SK-N-SH (cell line): ENCODE results near the gene PAEP. TPM values are rescaled to one million over a fixed set of nuclear protein-coding genes. Genes with fewer than 3 reads are reported as not detected.

Source experiments
- CTCF ChIA-PET: fragments of 300-600, 350-600 bp; formaldehyde crosslinking; extraction: SDS; loops from one replicate; lab custom pipeline; 2021; lab: Yijun Ruan, JAX
- POLR2A ChIA-PET: fragments of 350-600 bp; sonication (Branson Sonifier 250); formaldehyde crosslinking; extraction: SDS; loops from one replicate; lab custom pipeline; 2020; ENCODE audit warnings: antibody characterized with exemption, inconsistent platforms; lab: Yijun Ruan, JAX
- DNase-seq: peaks from one replicate; pipeline ENCODE4 v3.0.0; 2012
- H2AFZ ChIP-seq: fragments of 200-600 bp; sonication (generic); 2 replicates; pipeline ENCODE4 v1.8.1; 2016; ENCODE audit warnings: antibody characterized with exemption, mild to moderate bottlenecking, low read depth
- H3F3A ChIP-seq: fragments of 200-600 bp; sonication (generic); replicated peaks from 2 replicates; pipeline ENCODE3; 2016; ENCODE audit warnings: antibody characterized with exemption, mild to moderate bottlenecking; ENCODE audit not compliant: insufficient read depth
- H3K27ac ChIP-seq, 2 experiments: fragments of 200-500 bp in 1 of 2; fragments of 200-600 bp in 1 of 2; sonication (Bioruptor generic) in 1 of 2; sonication (generic), shearing (Covaris generic) in 1 of 2; 2 replicates each; pipeline versions ENCODE4 v1.5.1 to v1.6.1; 2014 to 2016; ENCODE audit warnings: low read depth in 2 of 2, inconsistent platforms in 1 of 2, low read length in 1 of 2, mild to moderate bottlenecking in 1 of 2, mixed read lengths in 1 of 2
- H3K27me3 ChIP-seq: fragments of 200-600 bp; sonication (generic), shearing (Covaris generic); 2 replicates; pipeline ENCODE4 v1.6.1; 2016; ENCODE audit warnings: mixed run types; ENCODE audit not compliant: insufficient read depth
- H3K36me3 ChIP-seq, 2 experiments: fragments of 200-500 bp in 1 of 2; fragments of 200-600 bp in 1 of 2; sonication (Bioruptor generic) in 1 of 2; sonication (generic) in 1 of 2; replicated peaks in 1 of 2; 2 replicates each; pipeline versions ENCODE3 to v1.5.1; 2014 to 2016; ENCODE audit warnings: low read length in 1 of 2, mild to moderate bottlenecking in 1 of 2; ENCODE audit not compliant: insufficient read depth in 2 of 2, control insufficient read depth in 1 of 2
- H3K4me1 ChIP-seq, 2 experiments: fragments of 200-500 bp in 1 of 2; fragments of 200-600 bp in 1 of 2; sonication (Bioruptor generic) in 1 of 2; sonication (generic), shearing (Covaris generic) in 1 of 2; 2 replicates each; pipeline versions ENCODE4 v1.5.1 to v1.6.1; 2014 to 2016; ENCODE audit warnings: low read depth in 1 of 2, low read length in 1 of 2, mixed run types in 1 of 2; ENCODE audit not compliant: insufficient read depth in 2 of 2, control insufficient read depth in 1 of 2
- H3K4me2 ChIP-seq: fragments of 200-600 bp; sonication (generic), shearing (Covaris generic); 2 replicates; pipeline ENCODE4 v1.6.1; 2017; ENCODE audit warnings: mixed run types
- H3K4me3 ChIP-seq, 2 experiments: fragments of 200-500 bp in 1 of 2; fragments of 200-600 bp in 1 of 2; sonication (Bioruptor generic) in 1 of 2; sonication (generic), shearing (Covaris generic) in 1 of 2; 2 replicates each; pipeline versions ENCODE4 v1.5.1 to v1.8.1; 2014 to 2016; ENCODE audit warnings: low read depth in 2 of 2, inconsistent platforms in 1 of 2, low read length in 1 of 2, mild to moderate bottlenecking in 1 of 2, mixed read lengths in 1 of 2, moderate library complexity in 1 of 2
- H3K79me2 ChIP-seq: fragments of 200-600 bp; sonication (generic); 2 replicates; pipeline ENCODE4 v1.8.1; 2017; ENCODE audit warnings: mild to moderate bottlenecking; ENCODE audit not compliant: insufficient read depth
- H3K9ac ChIP-seq: fragments of 200-600 bp; sonication (generic); 2 replicates; pipeline ENCODE4 v1.6.1; 2017; ENCODE audit warnings: mixed run types
- H3K9me2 ChIP-seq: fragments of 200-600 bp; sonication (generic); 2 replicates; pipeline ENCODE4 v1.6.1; 2017; ENCODE audit warnings: mixed run types
- H3K9me3 ChIP-seq: fragments of 200-600 bp; sonication (generic); 2 replicates; pipeline ENCODE4 v1.6.1; 2017; ENCODE audit warnings: mixed run types, mild to moderate bottlenecking, moderate library complexity
- H4K20me1 ChIP-seq: fragments of 200-600 bp; sonication (generic); 2 replicates; pipeline ENCODE4 v1.6.1; 2017; ENCODE audit warnings: mild to moderate bottlenecking, mixed run types; ENCODE audit not compliant: insufficient read depth
- CHD2 ChIP-seq: fragments of 150-350 bp; IDR thresholded peaks from 2 replicates; pipeline ENCODE4 v1.6.1; 2018; ENCODE audit warnings: low read length; ENCODE audit not compliant: partially characterized antibody
- CTCF ChIP-seq: fragments of 200-600 bp; sonication (generic); IDR thresholded peaks from 2 replicates; pipeline ENCODE4 v1.6.1; 2017; ENCODE audit warnings: antibody characterized with exemption, mild to moderate bottlenecking, moderate library complexity
- EP300 ChIP-seq, 2 experiments: IDR thresholded peaks; 2 replicates each; pipeline versions ENCODE4 v1.4.0 to v1.6.1; 2012; ENCODE audit warnings: borderline replicate concordance in 1 of 2, low read depth in 1 of 2, low read length in 1 of 2
- FOSL2 ChIP-seq: IDR thresholded peaks from 2 replicates; pipeline ENCODE4 v1.4.0; 2012; ENCODE audit warnings: low read depth, mild to moderate bottlenecking, moderate library complexity, borderline replicate concordance
- JUND ChIP-seq: IDR thresholded peaks from 2 replicates; pipeline ENCODE4 v1.4.0; 2012
- MEF2A ChIP-seq: IDR thresholded peaks from 2 replicates; pipeline ENCODE4 v1.4.0; 2012; ENCODE audit warnings: low read depth, borderline replicate concordance
- NFIC ChIP-seq: IDR thresholded peaks from 2 replicates; pipeline ENCODE4 v1.4.0; 2012; ENCODE audit warnings: borderline replicate concordance
- NRF1 ChIP-seq: IDR thresholded peaks from 2 replicates; pipeline ENCODE4 v1.6.1; 2012; ENCODE audit warnings: low read depth, mild to moderate bottlenecking, low read length
- RAD21 ChIP-seq: IDR thresholded peaks from 2 replicates; pipeline ENCODE4 v1.6.1; 2012; ENCODE audit warnings: mild to moderate bottlenecking, low read length
- RCOR1 ChIP-seq: fragments of 150-350 bp; IDR thresholded peaks from 2 replicates; pipeline ENCODE4 v1.6.1; 2017; ENCODE audit warnings: antibody characterized with exemption, low read length
- RFX5 ChIP-seq: IDR thresholded peaks from 2 replicates; pipeline ENCODE4 v1.6.1; 2012; ENCODE audit warnings: mild to moderate bottlenecking, improper control_type of control experiment, low read length
- RXRA ChIP-seq: IDR thresholded peaks from 2 replicates; pipeline ENCODE4 v1.4.0; 2012; ENCODE audit warnings: low read depth, mild to moderate bottlenecking, borderline replicate concordance
- SIN3A ChIP-seq: IDR thresholded peaks from 2 replicates; pipeline ENCODE4 v1.6.1; 2012; ENCODE audit warnings: low read depth, mild to moderate bottlenecking, low read length, moderate library complexity, borderline replicate concordance
- TAF1 ChIP-seq: IDR thresholded peaks from 2 replicates; pipeline ENCODE4 v1.6.1; 2012; ENCODE audit warnings: low read depth, mild to moderate bottlenecking, low read length, moderate library complexity, borderline replicate concordance
- TCF12 ChIP-seq: IDR thresholded peaks from 2 replicates; pipeline ENCODE4 v1.4.0; 2012
- TEAD4 ChIP-seq: IDR thresholded peaks from 2 replicates; pipeline ENCODE4 v1.4.0; 2012; ENCODE audit warnings: mild to moderate bottlenecking, borderline replicate concordance; ENCODE audit not compliant: insufficient read depth
- YY1 ChIP-seq: IDR thresholded peaks from 2 replicates; pipeline ENCODE4 v1.4.0; 2012; ENCODE audit warnings: low read depth, mild to moderate bottlenecking
- WGBS: methylation state at CpG from one replicate; pipeline ENCODE4 v1.1.6; 2017; ENCODE audit warnings: low lambda C conversion rate; 5-methylcytosine and 5-hydroxymethylcytosine counted together
- polyA plus RNA-seq, 3 experiments: library from polyadenylated mRNA; depleted of rRNA; stranded (reverse); fragments of >200 nt; gene quantifications; 2 replicates each; pipeline ENCODE4 v1.2.3, GENCODE V29; 2012
- TF ChIP-seq, protein P1 (sequence below): IDR thresholded peaks from 2 replicates; pipeline ENCODE4 v1.6.1; 2012; ENCODE audit warnings: mild to moderate bottlenecking, low read depth, low read length, moderate library complexity
- TF ChIP-seq, protein P2 (sequence below): IDR thresholded peaks from 2 replicates; pipeline ENCODE4 v1.4.0; 2012; ENCODE audit warnings: low read depth, borderline replicate concordance
- TF ChIP-seq, protein P3 (sequence below): fragments of 150-350 bp; IDR thresholded peaks from 2 replicates; pipeline ENCODE4 v1.6.1; 2017; ENCODE audit warnings: antibody characterized with exemption, low read length, low read depth, borderline replicate concordance

PAEP gene
- polyA plus RNA-seq, 1 of the 3 experiments (the other 2 are of a cell fraction), result 0.08 TPM

GRCh38 chr9:135563039-135563476 lies 1.5 kb downstream of the PAEP start (continued):
- TF ChIP-seq, protein P1, sequence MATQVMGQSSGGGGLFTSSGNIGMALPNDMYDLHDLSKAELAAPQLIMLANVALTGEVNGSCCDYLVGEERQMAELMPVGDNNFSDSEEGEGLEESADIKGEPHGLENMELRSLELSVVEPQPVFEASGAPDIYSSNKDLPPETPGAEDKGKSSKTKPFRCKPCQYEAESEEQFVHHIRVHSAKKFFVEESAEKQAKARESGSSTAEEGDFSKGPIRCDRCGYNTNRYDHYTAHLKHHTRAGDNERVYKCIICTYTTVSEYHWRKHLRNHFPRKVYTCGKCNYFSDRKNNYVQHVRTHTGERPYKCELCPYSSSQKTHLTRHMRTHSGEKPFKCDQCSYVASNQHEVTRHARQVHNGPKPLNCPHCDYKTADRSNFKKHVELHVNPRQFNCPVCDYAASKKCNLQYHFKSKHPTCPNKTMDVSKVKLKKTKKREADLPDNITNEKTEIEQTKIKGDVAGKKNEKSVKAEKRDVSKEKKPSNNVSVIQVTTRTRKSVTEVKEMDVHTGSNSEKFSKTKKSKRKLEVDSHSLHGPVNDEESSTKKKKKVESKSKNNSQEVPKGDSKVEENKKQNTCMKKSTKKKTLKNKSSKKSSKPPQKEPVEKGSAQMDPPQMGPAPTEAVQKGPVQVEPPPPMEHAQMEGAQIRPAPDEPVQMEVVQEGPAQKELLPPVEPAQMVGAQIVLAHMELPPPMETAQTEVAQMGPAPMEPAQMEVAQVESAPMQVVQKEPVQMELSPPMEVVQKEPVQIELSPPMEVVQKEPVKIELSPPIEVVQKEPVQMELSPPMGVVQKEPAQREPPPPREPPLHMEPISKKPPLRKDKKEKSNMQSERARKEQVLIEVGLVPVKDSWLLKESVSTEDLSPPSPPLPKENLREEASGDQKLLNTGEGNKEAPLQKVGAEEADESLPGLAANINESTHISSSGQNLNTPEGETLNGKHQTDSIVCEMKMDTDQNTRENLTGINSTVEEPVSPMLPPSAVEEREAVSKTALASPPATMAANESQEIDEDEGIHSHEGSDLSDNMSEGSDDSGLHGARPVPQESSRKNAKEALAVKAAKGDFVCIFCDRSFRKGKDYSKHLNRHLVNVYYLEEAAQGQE, result no peak
- TF ChIP-seq TEAD4, result no peak
- no peak for TF ChIP-seq EP300 (IDR thresholded peaks at IDR 0.05; ENCODE audit: borderline replicate concordance in 1 of 2, low read depth in 1 of 2, low read length in 1 of 2)
- TF ChIP-seq SIN3A, result no peak
- TF ChIP-seq, protein P2, sequence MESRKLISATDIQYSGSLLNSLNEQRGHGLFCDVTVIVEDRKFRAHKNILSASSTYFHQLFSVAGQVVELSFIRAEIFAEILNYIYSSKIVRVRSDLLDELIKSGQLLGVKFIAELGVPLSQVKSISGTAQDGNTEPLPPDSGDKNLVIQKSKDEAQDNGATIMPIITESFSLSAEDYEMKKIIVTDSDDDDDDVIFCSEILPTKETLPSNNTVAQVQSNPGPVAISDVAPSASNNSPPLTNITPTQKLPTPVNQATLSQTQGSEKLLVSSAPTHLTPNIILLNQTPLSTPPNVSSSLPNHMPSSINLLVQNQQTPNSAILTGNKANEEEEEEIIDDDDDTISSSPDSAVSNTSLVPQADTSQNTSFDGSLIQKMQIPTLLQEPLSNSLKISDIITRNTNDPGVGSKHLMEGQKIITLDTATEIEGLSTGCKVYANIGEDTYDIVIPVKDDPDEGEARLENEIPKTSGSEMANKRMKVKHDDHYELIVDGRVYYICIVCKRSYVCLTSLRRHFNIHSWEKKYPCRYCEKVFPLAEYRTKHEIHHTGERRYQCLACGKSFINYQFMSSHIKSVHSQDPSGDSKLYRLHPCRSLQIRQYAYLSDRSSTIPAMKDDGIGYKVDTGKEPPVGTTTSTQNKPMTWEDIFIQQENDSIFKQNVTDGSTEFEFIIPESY, result no peak
- no peak for TF ChIP-seq RFX5
- TF ChIP-seq CTCF, result no peak

DNA sequence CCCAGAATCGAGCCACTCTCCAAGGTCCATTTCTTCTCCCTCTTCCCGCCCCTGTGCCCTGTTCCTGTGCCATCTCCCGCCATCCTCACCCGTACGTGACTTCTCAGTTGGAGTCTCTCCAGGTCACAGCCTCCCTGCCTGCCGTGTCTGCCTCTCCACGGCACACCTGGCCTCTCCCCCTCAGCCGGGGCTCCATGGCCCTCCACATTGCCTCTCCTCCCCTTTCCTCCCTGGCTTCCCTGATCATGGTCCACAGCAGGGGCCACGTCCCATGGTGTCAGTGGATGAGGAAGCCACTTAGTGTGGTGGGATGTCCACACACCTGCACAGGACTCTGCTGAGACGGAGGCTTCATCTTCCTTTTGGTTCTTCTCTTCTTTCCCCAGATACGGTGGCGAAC lies 2.3 kb downstream of the PAEP start:
- WGBS, result 55% methylated on average over 12 of the region's 12 CpGs
- Histone ChIP-seq H2AFZ (no peak overlapping the region), H3K27ac (no peak overlapping the region), H3K4me2 (no peak overlapping the region), H3K9ac (no peak overlapping the region), H3K79me2 (no peaks in the 10 kb centered on the region), H3F3A (no peaks in the 10 kb centered on the region), H3K9me3 (no peaks in the 10 kb centered on the region), H3K4me3 (no peak overlapping the region), H3K27me3 (no peaks in the 10 kb centered on the region), H3K36me3 (no peaks in the 10 kb centered on the region), H3K9me2 (no peaks in the 10 kb centered on the region), H3K4me1 (no peaks in the 10 kb centered on the region), H4K20me1 (no peaks in the 10 kb centered on the region)
- POLR2A ChIA-PET, result no interaction called here
- CTCF ChIA-PET, result no interaction called here
- no peak for DNase-seq
- TF ChIP-seq RAD21 (no peak), FOSL2 (no peak), NFIC (no peak), RXRA (no peak), JUND (no peak), TAF1 (no peak), YY1 (no peak), TCF12 (no peak), MEF2A (no peak), CHD2 (no peak), RCOR1 (no peak), NRF1 (no peak)
- TF ChIP-seq, protein P1, result no peak
- TF ChIP-seq, protein P3, sequence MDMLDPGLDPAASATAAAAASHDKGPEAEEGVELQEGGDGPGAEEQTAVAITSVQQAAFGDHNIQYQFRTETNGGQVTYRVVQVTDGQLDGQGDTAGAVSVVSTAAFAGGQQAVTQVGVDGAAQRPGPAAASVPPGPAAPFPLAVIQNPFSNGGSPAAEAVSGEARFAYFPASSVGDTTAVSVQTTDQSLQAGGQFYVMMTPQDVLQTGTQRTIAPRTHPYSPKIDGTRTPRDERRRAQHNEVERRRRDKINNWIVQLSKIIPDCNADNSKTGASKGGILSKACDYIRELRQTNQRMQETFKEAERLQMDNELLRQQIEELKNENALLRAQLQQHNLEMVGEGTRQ, result no peak
